Lower leg skin (tissue), 3 donors: ENCODE measurements around the gene CAMK2A.

Experiments
- CTCF ChIP-seq, 3 donors: fragments of 450-650 bp; IDR thresholded peaks; one replicate each; pipeline ENCODE4 v1.5.1; 2016; ENCODE audit warnings: antibody characterized with exemption in 3 of 3, mild to moderate bottlenecking in 3 of 3, moderate library complexity in 2 of 3
- POLR2A ChIP-seq, 2 donors: fragments of 450-650 bp; IDR thresholded peaks; one replicate each; pipeline ENCODE4 v1.6.1; 2016 to 2017; ENCODE audit warnings: antibody characterized with exemption in 2 of 2, mild to moderate bottlenecking in 1 of 2, moderate library complexity in 1 of 2

DNA sequence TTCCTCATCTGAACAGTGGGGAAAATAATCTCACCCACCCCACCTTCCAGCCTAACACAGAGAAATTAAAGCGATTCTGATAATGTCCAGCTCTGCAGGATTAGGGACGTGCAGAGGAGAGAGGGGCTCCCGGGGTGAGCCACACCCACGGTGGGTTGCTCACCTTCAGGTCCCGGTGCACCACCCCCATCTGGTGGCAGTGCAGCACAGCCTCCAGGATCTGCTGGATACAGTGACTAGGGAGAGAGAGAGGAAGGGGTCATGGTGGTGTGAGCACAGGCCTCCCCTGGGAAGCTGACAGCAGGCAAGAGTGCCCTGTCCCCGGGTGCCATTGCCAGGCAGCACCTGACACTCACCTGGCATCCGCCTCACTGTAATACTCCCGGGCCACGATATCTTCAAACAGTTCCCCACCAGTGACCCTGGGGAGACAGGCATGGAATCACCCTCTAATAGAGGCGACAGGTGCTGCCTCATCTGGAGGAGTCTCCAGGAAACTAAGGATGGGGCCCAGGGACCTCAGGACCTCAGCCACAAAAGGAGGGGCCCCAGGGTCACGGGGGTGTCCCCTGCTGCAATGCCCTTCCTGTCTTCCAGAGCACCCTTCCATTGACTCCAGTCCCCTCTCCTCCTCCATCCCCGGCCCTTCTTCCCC, 33.0 kb downstream of the CAMK2A start:
- TF ChIP-seq POLR2A (IDR thresholded peaks at IDR 0.05) = no peak
- no peak for TF ChIP-seq CTCF (IDR thresholded peaks at IDR 0.05)
